ENCODE results near the gene SKOR1. TPM values are rescaled to one million over a fixed set of nuclear protein-coding genes. Genes with fewer than 3 reads are reported as not detected.

The SKOR1 gene
- total and polyA plus RNA-seq, 2 of the 13 experiments (the other 11 are each of a cell fraction or from before 2014, with no cell fraction given), result 0.09 to 0.11 TPM

- TF ChIP-seq SALL1 (CRISPR knock-in tag; IDR thresholded peaks at IDR 0.05) (no peak), ZFY (CRISPR knock-in tag; IDR thresholded peaks at IDR 0.05) (no peak), KIAA2018 (CRISPR knock-in tag; IDR thresholded peaks at IDR 0.05; ENCODE audit: borderline replicate concordance) (no peak), POGZ (CRISPR knock-in tag; IDR thresholded peaks at IDR 0.05) (no peak), MED13 (CRISPR knock-in tag; IDR thresholded peaks at IDR 0.05) (no peak), ZNF18 (CRISPR knock-in tag; IDR thresholded peaks at IDR 0.05; ENCODE audit: insufficient replicate concordance) (no peak)
Measured at GRCh38 chr15:67870868-67871408, 45.6 kb downstream of the SKOR1 start (continued).

Data from HepG2 (cell line).